Keratinocyte (primary cell): ENCODE measurements around the gene FKBP5. TPM values are rescaled to one million over a fixed set of nuclear protein-coding genes. Genes with fewer than 3 reads are reported as not detected.

ENCODE experiments used
- DNase-seq: peaks from one replicate; pipeline ENCODE4 v3.0.0-alpha.2; 2011; ENCODE audit warnings: low read depth, missing footprints, low spot score
- FAIRE-seq: peaks from 2 replicates; lab custom pipeline; 2011; peaks lifted over from hg19 to GRCh38; lab: Jason Lieb, UNC
- H2AFZ ChIP-seq: 2 replicates; pipeline ENCODE4 v1.6.0; 2012; ENCODE audit warnings: low read length, control low read depth, inconsistent platforms; ENCODE audit not compliant: control insufficient read depth
- H3K27ac ChIP-seq: 2 replicates; pipeline ENCODE4 v1.5.1; 2011; ENCODE audit warnings: low read length; ENCODE audit not compliant: control insufficient read depth, insufficient read depth
- H3K27me3 ChIP-seq: 3 replicates; pipeline ENCODE4 v1.6.0; 2011; ENCODE audit warnings: low read length; ENCODE audit not compliant: control insufficient read depth, insufficient read depth; ENCODE audit errors: extremely low read depth
- H3K36me3 ChIP-seq, 2 experiments: 2 replicates in 1 of 2; 3 replicates in 1 of 2; pipeline ENCODE4 v1.5.1; 2011; ENCODE audit warnings: low read length in 2 of 2, mild to moderate bottlenecking in 1 of 2; ENCODE audit not compliant: control insufficient read depth in 2 of 2, insufficient read depth in 2 of 2; ENCODE audit errors: extremely low read depth in 1 of 2
- H3K4me1 ChIP-seq: 3 replicates; pipeline ENCODE4 v1.5.1; 2011; ENCODE audit warnings: low read length; ENCODE audit not compliant: control insufficient read depth, insufficient read depth; ENCODE audit errors: extremely low read depth
- H3K4me2 ChIP-seq: 3 replicates; pipeline ENCODE4 v1.6.0; 2011; ENCODE audit warnings: low read depth, low read length; ENCODE audit not compliant: control insufficient read depth, insufficient read depth; ENCODE audit errors: extremely low read depth
- H3K4me3 ChIP-seq, 3 experiments: fragments of 200-600 bp in 1 of 3; sonication (generic) in 1 of 3; 2 replicates in 2 of 3; 3 replicates in 1 of 3; pipeline ENCODE4 v1.5.1; 2011 to 2016; ENCODE audit warnings: low read length in 3 of 3, mild to moderate bottlenecking in 3 of 3, control low read depth in 2 of 3, inconsistent platforms in 1 of 3, low read depth in 1 of 3, mixed read lengths in 1 of 3, mixed run types in 1 of 3, moderate library complexity in 1 of 3; ENCODE audit not compliant: control insufficient read depth in 2 of 3, insufficient read depth in 2 of 3; ENCODE audit errors: extremely low read depth in 1 of 3
- H3K79me2 ChIP-seq: 2 replicates; pipeline ENCODE4 v1.6.0; 2012; ENCODE audit warnings: low read length; ENCODE audit not compliant: control insufficient read depth, insufficient read depth
- H3K9ac ChIP-seq: 3 replicates; pipeline ENCODE4 v1.6.0; 2011; ENCODE audit warnings: low read length; ENCODE audit not compliant: control insufficient read depth, insufficient read depth; ENCODE audit errors: extremely low read depth
- H3K9me1 ChIP-seq: 3 replicates; pipeline ENCODE4 v1.6.0; 2011; ENCODE audit warnings: low read length; ENCODE audit not compliant: control insufficient read depth, insufficient read depth; ENCODE audit errors: extremely low read depth
- H3K9me3 ChIP-seq: 2 replicates; pipeline ENCODE4 v1.5.1; 2012; ENCODE audit warnings: low read depth, low read length; ENCODE audit not compliant: control insufficient read depth
- H4K20me1 ChIP-seq: 3 replicates; pipeline ENCODE4 v1.6.0; 2011; ENCODE audit warnings: low read length; ENCODE audit not compliant: control insufficient read depth, insufficient read depth; ENCODE audit errors: extremely low read depth
- CTCF ChIP-seq, 3 experiments: IDR thresholded peaks in 1 of 3; conservative IDR thresholded peaks in 1 of 3; optimal IDR thresholded peaks in 1 of 3; 2 replicates in 2 of 3; 3 replicates in 1 of 3; pipeline versions ENCODE3 to v1.5.1; 2011; ENCODE audit warnings: low read length in 3 of 3, mild to moderate bottlenecking in 3 of 3, moderate library complexity in 2 of 3, control low read depth in 1 of 3, inconsistent platforms in 1 of 3; ENCODE audit not compliant: insufficient read depth in 2 of 3; ENCODE audit errors: extremely low read depth in 1 of 3
- EZH2 ChIP-seq: IDR thresholded peaks from one replicate; pipeline ENCODE4 v1.6.1; 2012; ENCODE audit warnings: inconsistent platforms, mild to moderate bottlenecking, low read length, moderate library complexity
- dilution Hi-C: fragments of 300-500 bp; cut with MboI; formaldehyde crosslinking; loops from one replicate; pipeline ENCODE4 v1.7.0; 2020; ENCODE audit warnings: low sequenced_read_pairs; ENCODE audit not compliant: extremely low pct_ligation_motif_present
- polyA plus RNA-seq, 5 experiments: library from polyadenylated mRNA; depleted of rRNA in 3 of 5; stranded (reverse) in 3 of 5; stranded (forward) in 1 of 5; unstranded in 1 of 5; fragments of >200 nt; gene quantifications; 1 replicate in 1 of 5; 2 replicates in 3 of 5; 3 replicates in 1 of 5; pipeline versions ENCODE4 v1.2.1 to v1.2.3, GENCODE V29; 2011 to 2012; ENCODE audit warnings: missing spikeins in 2 of 5, low read depth in 1 of 5, low replicate concordance in 1 of 5

FKBP5 gene
- polyA plus RNA-seq, 1 donor (not counting 4 experiments of a cell fraction or from before 2014, with no cell fraction given), result 88.3 TPM

GRCh38 chr6:35651244-35651643 lies 37.5 kb downstream of the FKBP5 start:
- H3K9me3 ChIP-seq, result no peaks in the 10 kb centered on the region
- H3K4me2 ChIP-seq, result no peak overlapping the region
- H4K20me1 ChIP-seq, result no peaks in the 10 kb centered on the region
- no peak overlapping the region for H3K9ac ChIP-seq
- H3K4me3 ChIP-seq, result no peak overlapping the region
- FAIRE-seq (no peak), DNase-seq (no peak)
- no peak for TF ChIP-seq CTCF (optimal IDR thresholded peaks at IDR 0.05 in 1 of 3, IDR thresholded peaks at IDR 0.05 in 1 of 3, conservative IDR thresholded peaks at IDR 0.05 in 1 of 3; ENCODE audit: extremely low read depth in 1 of 3, insufficient read depth in 2 of 3, low read length in 3 of 3)
- no peak for TF ChIP-seq EZH2
- dilution Hi-C loops, result no loop called here
- peaks cover 70% of the 10 kb centered on the region for H3K79me2 ChIP-seq
- peaks cover 2 to 3% of the 10 kb centered on the region in 2 experiments for H3K36me3 ChIP-seq
- no peak overlapping the region for H2AFZ ChIP-seq
- no peak overlapping the region for H3K27ac ChIP-seq
- H3K4me1 ChIP-seq, result no peaks in the 10 kb centered on the region
- H3K27me3 ChIP-seq, result no peaks in the 10 kb centered on the region
- no peaks in the 10 kb centered on the region for H3K9me1 ChIP-seq

- H3K79me2 ChIP-seq, result peaks cover 68% of the 10 kb centered on the region
- TF ChIP-seq EZH2 (no peak), CTCF (optimal IDR thresholded peaks at IDR 0.05 in 1 of 3, IDR thresholded peaks at IDR 0.05 in 1 of 3, conservative IDR thresholded peaks at IDR 0.05 in 1 of 3; ENCODE audit: extremely low read depth in 1 of 3, insufficient read depth in 2 of 3, low read length in 3 of 3) (no peak)
- H3K4me2 ChIP-seq, result no peak overlapping the region
- no peak for DNase-seq
- dilution Hi-C loops, result no loop called here
- H3K9me3 ChIP-seq, result no peaks in the 10 kb centered on the region
- H3K9ac ChIP-seq, result no peak overlapping the region
- no peak overlapping the region for H2AFZ ChIP-seq
- H3K9me1 ChIP-seq, result no peaks in the 10 kb centered on the region
- H3K27me3 ChIP-seq, result no peaks in the 10 kb centered on the region
- H4K20me1 ChIP-seq, result no peaks in the 10 kb centered on the region
- FAIRE-seq, result no peak
- no peak overlapping the region for H3K27ac ChIP-seq
- peaks cover 2 to 8% of the 10 kb centered on the region in 2 experiments for H3K36me3 ChIP-seq
- H3K4me1 ChIP-seq, result no peaks in the 10 kb centered on the region
- no peak overlapping the region for H3K4me3 ChIP-seq
These were observed 38.7 kb downstream of the FKBP5 start for GRCh38 chr6:35650015-35650414.
